Superior temporal gyrus (tissue), 1 donor: Measurements from ENCODE around the gene DHX57.

Experiments
- DNase-seq: peaks from one replicate; pipeline ENCODE4 v3.0.0-alpha.2; 2016; ENCODE audit errors: extremely low spot score

The DHX57 gene

GRCh38 chr2:38750011-38750890, 125.5 kb downstream of the DHX57 start:
- DNase-seq: peak; percentile 80

- DNase-seq: no peak
Measured at GRCh38 chr2:38748943-38749804, 126.6 kb downstream of the DHX57 start.

GRCh38 chr2:38748391-38748790, 127.3 kb downstream of the DHX57 start:
- no peak for DNase-seq

GRCh38 chr2:38747819-38748218, 127.9 kb downstream of the DHX57 start:
- no peak for DNase-seq
